K562 (cell line): ENCODE results near the gene NDUFAF2. TPM values are rescaled to one million over a fixed set of nuclear protein-coding genes. Genes with fewer than 3 reads are reported as not detected.

Experiments used
- MEF2D ChIP-seq: conservative IDR thresholded peaks from 2 replicates; pipeline ENCODE4 v1.6.1; 2016; ENCODE audit warnings: low read depth, missing genetic modification characterization, missing compliant biosample characterization
- SRSF7 ChIP-seq: fragments of 200-400 bp; formaldehyde crosslinking; optimal IDR thresholded peaks from 2 replicates; pipeline ENCODE3; 2017; ENCODE audit warnings: mild to moderate bottlenecking, low read depth, low read length
- polyA plus RNA-seq, 8 experiments: library from polyadenylated mRNA; depleted of rRNA in 4 of 8; stranded (reverse) in 5 of 8; unstranded in 3 of 8; fragments of >200 nt; fragmentation: Nextera tagmentation in 2 of 8; fragmentation: Illumina TruSeq in 1 of 8; extraction: Ambion mirVana in 2 of 8; extraction: Trizol in 1 of 8; gene quantifications; 2 replicates each; pipeline versions ENCODE4 v1.2.1 to v1.2.3, GENCODE V29; 2011 to 2014; ENCODE audit warnings: inconsistent platforms in 1 of 8, missing spikeins in 1 of 8
- total RNA-seq, 7 experiments: library from RNA; depleted of rRNA in 6 of 7; stranded (reverse); fragments of >200 nt in 6 of 7; fragmentation: Illumina TruSeq in 2 of 7; extraction: Trizol in 2 of 7; gene quantifications; 2 replicates each; pipeline versions ENCODE4 v1.2.1 to v1.2.3, GENCODE V29; 2011 to 2021; ENCODE audit warnings: low replicate concordance in 1 of 7
- TF ChIP-seq, protein P1 (sequence below): fragments of 200-600 bp; sonication (generic); IDR thresholded peaks from one replicate; pipeline ENCODE4 v1.6.1; 2012; ENCODE audit warnings: mild to moderate bottlenecking, low read depth, low read length, inconsistent platforms
- TF ChIP-seq, protein P2 (sequence below): fragments of 450-650 bp; IDR thresholded peaks from 2 replicates; pipeline ENCODE4 v1.6.1; 2016; ENCODE audit warnings: low read depth
- TF ChIP-seq, protein P3 (sequence below): fragments of 450-650 bp; IDR thresholded peaks from one replicate; pipeline ENCODE4 v1.6.1; 2018; ENCODE audit warnings: mild to moderate bottlenecking, moderate library complexity; ENCODE audit not compliant: partially characterized antibody

Gene NDUFAF2
- total and polyA plus RNA-seq, 9 of the 15 experiments (the other 6 are each of a cell fraction or from before 2014, with no cell fraction given) = 56.0 to 155 (median 95.9) TPM

DNA sequence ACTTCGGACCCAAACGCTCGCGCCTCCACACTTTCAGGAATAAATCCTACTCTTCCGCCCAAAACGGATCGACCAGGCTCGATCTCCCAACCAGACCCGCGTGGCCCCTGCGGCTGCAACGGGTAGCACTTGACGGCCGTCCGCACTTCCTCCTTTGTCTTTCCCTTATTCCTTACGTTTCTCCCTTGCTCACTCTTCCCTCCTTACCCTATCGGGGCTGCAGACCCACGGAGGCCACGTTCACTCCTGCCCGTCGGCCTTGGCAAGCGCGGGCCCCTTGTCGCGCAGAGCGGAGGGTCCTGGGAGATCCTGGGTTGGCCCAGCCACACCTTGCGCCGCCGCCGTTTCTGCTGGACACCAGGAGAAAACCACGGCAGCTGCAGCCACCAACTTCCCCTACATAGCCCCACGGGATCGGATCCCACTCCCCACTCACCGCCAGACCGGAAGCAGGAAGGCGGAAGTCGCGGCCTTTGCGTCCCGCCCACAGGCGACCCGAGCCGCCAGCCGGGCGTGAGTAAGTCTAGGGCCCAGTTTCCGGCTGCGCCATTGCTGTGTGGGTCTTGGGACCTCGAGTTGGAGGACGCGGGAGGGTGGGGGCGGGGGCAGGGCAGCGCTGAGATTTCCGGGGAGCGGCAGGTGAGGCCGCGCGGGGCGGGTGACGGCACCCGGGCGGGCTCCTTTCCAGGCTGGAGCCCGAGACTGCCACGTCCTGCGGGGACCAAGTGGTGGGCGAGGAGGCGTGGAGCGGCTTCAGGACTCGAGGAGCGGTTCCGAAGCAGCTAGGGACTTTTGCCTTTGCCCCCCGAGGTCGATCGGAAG lies 217.2 kb downstream of the NDUFAF2 start, which contains the start of gene SMIM15 (continued):
- TF ChIP-seq, protein P1, sequence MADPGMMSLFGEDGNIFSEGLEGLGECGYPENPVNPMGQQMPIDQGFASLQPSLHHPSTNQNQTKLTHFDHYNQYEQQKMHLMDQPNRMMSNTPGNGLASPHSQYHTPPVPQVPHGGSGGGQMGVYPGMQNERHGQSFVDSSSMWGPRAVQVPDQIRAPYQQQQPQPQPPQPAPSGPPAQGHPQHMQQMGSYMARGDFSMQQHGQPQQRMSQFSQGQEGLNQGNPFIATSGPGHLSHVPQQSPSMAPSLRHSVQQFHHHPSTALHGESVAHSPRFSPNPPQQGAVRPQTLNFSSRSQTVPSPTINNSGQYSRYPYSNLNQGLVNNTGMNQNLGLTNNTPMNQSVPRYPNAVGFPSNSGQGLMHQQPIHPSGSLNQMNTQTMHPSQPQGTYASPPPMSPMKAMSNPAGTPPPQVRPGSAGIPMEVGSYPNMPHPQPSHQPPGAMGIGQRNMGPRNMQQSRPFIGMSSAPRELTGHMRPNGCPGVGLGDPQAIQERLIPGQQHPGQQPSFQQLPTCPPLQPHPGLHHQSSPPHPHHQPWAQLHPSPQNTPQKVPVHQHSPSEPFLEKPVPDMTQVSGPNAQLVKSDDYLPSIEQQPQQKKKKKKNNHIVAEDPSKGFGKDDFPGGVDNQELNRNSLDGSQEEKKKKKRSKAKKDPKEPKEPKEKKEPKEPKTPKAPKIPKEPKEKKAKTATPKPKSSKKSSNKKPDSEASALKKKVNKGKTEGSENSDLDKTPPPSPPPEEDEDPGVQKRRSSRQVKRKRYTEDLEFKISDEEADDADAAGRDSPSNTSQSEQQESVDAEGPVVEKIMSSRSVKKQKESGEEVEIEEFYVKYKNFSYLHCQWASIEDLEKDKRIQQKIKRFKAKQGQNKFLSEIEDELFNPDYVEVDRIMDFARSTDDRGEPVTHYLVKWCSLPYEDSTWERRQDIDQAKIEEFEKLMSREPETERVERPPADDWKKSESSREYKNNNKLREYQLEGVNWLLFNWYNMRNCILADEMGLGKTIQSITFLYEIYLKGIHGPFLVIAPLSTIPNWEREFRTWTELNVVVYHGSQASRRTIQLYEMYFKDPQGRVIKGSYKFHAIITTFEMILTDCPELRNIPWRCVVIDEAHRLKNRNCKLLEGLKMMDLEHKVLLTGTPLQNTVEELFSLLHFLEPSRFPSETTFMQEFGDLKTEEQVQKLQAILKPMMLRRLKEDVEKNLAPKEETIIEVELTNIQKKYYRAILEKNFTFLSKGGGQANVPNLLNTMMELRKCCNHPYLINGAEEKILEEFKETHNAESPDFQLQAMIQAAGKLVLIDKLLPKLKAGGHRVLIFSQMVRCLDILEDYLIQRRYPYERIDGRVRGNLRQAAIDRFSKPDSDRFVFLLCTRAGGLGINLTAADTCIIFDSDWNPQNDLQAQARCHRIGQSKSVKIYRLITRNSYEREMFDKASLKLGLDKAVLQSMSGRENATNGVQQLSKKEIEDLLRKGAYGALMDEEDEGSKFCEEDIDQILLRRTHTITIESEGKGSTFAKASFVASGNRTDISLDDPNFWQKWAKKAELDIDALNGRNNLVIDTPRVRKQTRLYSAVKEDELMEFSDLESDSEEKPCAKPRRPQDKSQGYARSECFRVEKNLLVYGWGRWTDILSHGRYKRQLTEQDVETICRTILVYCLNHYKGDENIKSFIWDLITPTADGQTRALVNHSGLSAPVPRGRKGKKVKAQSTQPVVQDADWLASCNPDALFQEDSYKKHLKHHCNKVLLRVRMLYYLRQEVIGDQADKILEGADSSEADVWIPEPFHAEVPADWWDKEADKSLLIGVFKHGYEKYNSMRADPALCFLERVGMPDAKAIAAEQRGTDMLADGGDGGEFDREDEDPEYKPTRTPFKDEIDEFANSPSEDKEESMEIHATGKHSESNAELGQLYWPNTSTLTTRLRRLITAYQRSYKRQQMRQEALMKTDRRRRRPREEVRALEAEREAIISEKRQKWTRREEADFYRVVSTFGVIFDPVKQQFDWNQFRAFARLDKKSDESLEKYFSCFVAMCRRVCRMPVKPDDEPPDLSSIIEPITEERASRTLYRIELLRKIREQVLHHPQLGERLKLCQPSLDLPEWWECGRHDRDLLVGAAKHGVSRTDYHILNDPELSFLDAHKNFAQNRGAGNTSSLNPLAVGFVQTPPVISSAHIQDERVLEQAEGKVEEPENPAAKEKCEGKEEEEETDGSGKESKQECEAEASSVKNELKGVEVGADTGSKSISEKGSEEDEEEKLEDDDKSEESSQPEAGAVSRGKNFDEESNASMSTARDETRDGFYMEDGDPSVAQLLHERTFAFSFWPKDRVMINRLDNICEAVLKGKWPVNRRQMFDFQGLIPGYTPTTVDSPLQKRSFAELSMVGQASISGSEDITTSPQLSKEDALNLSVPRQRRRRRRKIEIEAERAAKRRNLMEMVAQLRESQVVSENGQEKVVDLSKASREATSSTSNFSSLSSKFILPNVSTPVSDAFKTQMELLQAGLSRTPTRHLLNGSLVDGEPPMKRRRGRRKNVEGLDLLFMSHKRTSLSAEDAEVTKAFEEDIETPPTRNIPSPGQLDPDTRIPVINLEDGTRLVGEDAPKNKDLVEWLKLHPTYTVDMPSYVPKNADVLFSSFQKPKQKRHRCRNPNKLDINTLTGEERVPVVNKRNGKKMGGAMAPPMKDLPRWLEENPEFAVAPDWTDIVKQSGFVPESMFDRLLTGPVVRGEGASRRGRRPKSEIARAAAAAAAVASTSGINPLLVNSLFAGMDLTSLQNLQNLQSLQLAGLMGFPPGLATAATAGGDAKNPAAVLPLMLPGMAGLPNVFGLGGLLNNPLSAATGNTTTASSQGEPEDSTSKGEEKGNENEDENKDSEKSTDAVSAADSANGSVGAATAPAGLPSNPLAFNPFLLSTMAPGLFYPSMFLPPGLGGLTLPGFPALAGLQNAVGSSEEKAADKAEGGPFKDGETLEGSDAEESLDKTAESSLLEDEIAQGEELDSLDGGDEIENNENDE = no peak
- TF ChIP-seq SRSF7 (no peak), MEF2D (tag) (no peak)
- TF ChIP-seq, protein P2, sequence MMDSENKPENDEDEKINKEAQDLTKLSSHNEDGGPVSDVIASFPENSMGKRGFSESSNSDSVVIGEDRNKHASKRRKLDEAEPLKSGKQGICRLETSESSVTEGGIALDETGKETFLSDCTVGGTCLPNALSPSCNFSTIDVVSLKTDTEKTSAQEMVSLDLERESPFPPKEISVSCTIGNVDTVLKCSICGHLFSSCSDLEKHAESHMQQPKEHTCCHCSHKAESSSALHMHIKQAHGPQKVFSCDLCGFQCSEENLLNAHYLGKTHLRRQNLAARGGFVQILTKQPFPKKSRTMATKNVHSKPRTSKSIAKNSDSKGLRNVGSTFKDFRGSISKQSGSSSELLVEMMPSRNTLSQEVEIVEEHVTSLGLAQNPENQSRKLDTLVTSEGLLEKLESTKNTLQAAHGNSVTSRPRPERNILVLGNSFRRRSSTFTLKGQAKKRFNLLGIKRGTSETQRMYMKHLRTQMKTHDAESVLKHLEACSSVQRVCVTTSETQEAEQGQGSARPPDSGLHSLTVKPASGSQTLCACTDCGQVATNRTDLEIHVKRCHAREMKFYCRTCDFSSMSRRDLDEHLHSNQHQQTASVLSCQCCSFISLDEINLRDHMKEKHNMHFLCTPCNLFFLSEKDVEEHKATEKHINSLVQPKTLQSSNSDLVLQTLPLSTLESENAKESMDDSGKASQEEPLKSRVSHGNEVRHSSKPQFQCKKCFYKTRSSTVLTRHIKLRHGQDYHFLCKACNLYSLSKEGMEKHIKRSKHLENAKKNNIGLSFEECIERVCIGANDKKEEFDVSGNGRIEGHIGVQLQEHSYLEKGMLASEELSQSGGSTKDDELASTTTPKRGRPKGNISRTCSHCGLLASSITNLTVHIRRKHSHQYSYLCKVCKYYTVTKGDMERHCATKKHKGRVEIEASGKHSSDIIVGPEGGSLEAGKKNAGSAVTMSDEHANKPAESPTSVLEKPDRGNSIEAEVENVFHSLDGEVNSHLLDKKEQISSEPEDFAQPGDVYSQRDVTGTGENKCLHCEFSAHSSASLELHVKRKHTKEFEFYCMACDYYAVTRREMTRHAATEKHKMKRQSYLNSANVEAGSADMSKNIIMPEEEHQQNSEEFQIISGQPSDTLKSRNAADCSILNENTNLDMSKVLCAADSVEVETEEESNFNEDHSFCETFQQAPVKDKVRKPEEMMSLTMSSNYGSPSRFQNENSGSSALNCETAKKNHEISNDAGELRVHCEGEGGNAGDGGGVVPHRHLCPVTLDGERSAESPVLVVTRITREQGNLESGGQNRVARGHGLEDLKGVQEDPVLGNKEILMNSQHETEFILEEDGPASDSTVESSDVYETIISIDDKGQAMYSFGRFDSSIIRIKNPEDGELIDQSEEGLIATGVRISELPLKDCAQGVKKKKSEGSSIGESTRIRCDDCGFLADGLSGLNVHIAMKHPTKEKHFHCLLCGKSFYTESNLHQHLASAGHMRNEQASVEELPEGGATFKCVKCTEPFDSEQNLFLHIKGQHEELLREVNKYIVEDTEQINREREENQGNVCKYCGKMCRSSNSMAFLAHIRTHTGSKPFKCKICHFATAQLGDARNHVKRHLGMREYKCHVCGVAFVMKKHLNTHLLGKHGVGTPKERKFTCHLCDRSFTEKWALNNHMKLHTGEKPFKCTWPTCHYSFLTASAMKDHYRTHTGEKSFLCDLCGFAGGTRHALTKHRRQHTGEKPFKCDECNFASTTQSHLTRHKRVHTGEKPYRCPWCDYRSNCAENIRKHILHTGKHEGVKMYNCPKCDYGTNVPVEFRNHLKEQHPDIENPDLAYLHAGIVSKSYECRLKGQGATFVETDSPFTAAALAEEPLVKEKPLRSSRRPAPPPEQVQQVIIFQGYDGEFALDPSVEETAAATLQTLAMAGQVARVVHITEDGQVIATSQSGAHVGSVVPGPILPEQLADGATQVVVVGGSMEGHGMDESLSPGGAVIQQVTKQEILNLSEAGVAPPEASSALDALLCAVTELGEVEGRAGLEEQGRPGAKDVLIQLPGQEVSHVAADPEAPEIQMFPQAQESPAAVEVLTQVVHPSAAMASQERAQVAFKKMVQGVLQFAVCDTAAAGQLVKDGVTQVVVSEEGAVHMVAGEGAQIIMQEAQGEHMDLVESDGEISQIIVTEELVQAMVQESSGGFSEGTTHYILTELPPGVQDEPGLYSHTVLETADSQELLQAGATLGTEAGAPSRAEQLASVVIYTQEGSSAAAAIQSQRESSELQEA = no peak
- TF ChIP-seq, protein P3, sequence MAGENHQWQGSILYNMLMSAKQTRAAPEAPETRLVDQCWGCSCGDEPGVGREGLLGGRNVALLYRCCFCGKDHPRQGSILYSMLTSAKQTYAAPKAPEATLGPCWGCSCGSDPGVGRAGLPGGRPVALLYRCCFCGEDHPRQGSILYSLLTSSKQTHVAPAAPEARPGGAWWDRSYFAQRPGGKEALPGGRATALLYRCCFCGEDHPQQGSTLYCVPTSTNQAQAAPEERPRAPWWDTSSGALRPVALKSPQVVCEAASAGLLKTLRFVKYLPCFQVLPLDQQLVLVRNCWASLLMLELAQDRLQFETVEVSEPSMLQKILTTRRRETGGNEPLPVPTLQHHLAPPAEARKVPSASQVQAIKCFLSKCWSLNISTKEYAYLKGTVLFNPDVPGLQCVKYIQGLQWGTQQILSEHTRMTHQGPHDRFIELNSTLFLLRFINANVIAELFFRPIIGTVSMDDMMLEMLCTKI = no peak
